ENCODE results near the gene LBR.
"Not testable (repeated sequence)": the region's sequence is repeated elsewhere in the genome, so short reads cannot be mapped to it uniquely, and the experiment has no call there.

The LBR gene

DNA sequence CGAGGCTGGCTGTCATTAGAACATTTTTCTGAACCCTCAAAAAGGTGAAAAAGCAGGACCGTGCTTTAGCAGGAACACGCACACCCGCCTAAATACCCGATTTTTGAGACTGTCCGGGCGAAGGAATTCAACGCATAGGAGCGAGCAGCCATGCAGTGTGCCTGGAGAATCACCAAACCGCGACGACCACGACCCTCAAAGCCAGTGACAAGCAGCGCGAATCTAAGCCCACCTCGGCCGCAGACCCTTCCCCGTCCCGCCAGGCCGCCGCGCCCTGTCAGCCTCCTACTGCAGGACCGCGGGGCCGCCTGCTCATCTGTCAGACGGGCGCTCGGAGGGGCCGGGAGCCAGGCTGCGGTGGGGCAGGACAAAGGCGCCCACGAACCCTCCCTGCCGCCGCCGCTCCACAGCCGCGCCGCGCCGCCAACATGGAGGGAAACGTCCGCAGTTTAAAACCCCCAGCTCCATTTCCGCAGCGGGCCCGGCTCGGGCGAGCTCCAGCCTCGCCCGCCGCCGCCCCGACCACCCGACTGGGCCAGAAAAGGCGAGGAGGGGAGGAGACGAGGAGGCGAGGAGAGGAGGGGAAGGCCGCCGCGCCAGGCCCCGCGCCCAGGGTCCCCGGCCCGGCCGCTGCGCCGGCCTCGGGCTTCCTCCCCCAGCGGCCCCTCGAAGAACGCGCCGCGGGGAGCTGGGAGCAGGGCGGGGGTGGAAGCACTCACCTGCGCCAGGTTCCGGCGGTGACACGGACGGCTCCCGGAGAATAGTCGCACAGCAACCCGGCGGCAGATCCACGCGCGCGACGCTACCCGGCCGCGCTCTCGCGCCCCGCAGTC is at the start of gene LBR:
LBR (minus strand) TSS at position 804 of the 833 bp plus-strand sequence. CDS start 3,963 bp downstream, outside the sequence.
- DNase-seq, result peak in 1 of 2 donors; percentile 29

DNA sequence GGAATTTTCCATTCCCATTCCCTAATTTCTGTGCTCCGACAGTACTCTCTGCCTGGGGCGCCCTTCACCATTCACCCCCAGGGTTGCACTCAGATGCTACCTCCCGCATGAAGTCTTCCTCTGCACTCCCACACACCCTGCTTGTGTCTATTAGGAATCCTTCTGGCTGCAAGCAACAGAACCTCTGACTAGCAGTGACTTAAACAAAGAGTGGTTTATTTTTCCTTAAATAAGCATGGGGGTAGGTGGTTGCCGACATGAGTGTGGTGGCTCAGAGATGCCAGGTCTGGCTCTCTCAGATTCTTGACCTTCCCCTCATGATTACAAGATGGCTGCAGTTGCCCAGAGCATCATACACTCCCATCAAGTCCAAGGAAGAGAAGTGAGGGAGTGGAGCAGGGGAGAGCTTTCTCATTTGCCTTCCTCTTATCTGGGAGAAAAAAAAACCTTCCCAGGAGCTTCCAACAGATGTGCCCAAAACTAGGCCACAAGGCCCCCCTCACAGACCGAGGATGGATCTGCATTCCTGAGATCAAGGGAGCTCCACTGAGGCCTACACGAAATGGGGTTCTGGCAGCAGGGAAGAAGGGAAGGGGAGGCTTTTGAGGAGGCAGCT is 49.6 kb upstream of the LBR start:
- no peak for DNase-seq

DNA sequence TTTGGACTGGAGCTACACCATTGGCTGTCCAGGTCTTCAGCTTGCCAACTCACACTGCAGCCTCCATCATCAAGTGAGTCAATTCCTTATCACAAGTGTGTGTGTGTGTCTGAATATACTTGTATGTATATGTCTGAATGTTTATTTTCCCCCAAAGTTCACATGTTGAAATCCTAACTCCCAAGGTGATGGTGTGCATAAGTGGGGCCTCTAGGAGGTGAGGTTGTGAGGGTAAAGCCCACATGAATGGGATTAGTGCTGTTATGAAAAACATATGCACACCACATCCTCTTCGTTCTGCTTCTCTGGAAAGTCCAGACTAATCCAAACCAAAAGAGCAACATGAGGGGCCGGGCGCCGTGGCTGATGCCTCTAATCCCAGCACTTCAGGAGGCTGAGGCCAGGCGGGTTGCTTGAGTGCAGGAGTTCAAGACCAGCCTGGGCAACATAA is 48.7 kb upstream of the LBR start:
- DNase-seq, result no peak

GRCh38 chr1:225476100-225476511 is 48.3 kb upstream of the LBR start:
- DNase-seq, result no peak

GRCh38 chr1:225474986-225475820 is 47.4 kb upstream of the LBR start:
- DNase-seq, result peak; percentile 52 to 66

GRCh38 chr1:225474439-225474985 is 46.7 kb upstream of the LBR start:
- no peak for DNase-seq

- not testable (repeated sequence) for DNase-seq
Measured at GRCh38 chr1:225473676-225474438, 46.0 kb upstream of the LBR start.

- not testable (repeated sequence) for DNase-seq
Measured at GRCh38 chr1:225473266-225473665, 45.4 kb upstream of the LBR start.

DNA sequence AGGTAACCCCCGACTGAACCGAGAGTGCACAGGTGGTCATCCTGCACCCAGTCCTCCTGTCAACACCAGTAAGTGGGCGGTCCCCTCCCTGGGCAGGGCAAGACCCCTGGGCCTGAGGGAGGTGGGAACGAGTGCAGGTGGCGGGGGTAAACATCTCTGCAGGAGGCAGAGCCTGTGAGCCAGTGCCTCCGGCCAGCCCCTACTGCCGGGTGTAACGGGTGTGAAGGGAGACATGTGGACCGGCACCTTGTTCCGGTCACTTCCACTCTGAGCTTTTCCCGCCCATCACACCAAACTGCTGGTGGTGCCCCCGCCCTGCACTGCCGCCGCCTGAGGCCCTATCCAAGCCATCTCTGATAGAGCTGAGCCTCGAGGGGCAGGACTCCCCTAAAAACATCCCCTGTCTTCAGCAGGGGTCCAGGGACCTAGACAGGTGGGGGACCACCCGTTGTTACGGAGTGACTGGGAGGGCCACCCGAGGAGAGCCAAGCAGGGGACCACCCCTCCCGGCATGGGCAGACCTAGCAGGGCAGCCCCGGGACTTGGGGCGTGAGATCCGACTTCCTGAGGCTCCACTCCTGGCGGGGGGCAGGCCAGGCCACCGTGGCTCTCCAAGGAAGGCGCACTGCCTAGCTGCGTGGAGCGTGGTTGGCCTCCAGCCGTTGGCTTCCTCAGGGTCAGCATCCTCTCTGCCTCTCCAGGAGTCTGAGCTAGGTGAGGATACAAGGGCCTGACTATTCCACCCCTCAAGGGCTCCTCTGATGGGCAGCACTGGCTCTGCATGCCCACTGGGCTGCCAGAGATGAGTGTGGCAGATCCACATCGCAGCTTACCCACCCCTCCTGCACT is 43.8 kb upstream of the LBR start:
- no peak for DNase-seq

DNA sequence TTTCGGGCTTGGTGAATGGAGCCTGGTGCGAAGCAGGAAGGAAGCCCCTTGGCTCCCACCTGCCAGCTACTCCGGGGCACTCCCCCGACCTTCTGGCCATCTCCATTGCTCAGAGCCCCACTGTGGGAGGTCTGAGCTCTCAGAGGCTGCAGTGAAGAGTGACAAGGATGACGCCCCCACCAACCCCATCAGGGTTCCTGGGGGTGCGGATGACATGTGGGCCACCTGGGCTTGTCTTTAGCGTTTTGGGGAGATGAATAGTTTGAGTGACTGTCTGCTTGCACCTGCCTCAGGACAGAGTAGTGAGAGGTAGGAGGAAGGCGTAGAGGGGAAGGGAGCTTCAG is 43.2 kb upstream of the LBR start:
- DNase-seq, result no peak

DNA sequence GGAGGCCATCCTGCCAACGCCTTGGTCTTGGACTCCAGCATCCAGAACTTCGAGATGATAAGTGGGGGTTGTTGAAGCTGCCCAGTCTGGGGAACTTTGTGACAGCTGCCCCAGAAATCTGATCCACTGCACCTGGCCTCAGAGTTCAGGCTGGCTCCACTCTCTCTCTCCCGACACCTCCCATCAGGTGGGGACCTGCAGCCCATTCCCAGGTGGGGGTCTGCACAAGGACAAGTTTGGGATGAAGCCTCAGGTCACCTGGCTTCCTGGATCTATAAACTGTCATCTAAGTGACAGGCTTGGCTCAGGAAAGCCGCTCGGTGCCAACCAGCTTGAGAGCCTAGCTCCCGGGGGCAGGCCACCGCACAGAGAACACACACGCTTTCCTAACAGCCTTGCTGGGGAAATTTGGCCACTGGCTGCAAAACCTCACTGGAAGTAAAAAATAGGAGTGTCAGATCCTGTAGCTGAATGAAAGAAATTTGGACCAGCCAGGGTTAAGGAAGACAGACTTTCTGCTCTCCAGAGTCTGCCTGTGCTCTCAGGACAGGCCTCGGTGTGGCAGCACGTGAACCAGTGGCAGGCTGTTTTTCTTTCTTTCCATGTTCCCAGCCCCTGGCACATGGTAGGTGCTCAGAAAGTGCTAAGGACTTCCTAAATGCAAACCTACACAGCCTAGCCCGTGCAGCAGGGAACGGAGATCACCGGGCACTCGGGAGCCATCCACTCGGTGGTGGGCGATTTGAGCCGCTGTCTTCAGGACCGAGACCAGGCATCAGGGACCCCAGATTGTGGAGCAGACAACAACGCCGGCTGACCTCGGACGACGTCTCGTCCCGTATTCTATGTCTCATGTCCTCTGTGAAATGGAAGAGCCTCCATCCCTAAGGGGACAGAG is 42.6 kb upstream of the LBR start:
- no peak for DNase-seq

DNA sequence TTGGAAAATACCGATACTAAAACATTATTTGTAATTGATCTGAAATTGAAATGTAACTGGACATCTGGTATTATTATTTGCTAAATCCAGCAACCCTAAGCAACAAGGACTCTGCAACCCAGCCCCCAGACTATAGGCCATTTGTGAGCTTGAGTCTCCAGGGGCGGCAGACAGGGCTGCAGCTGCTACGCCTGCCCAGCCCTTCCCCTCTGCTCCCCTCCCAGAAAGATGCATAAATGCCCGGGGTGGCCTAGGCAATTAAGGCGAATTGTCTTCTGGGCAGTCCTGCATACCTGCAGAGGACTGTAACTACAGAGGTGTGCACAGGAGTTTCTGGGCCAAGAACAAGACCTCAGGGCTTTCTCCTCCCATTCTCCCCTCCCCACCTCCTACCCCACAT is 41.2 kb upstream of the LBR start:
- no peak for DNase-seq

GRCh38 chr1:225468270-225469020 is 40.6 kb upstream of the LBR start:
- DNase-seq, result no peak

DNA sequence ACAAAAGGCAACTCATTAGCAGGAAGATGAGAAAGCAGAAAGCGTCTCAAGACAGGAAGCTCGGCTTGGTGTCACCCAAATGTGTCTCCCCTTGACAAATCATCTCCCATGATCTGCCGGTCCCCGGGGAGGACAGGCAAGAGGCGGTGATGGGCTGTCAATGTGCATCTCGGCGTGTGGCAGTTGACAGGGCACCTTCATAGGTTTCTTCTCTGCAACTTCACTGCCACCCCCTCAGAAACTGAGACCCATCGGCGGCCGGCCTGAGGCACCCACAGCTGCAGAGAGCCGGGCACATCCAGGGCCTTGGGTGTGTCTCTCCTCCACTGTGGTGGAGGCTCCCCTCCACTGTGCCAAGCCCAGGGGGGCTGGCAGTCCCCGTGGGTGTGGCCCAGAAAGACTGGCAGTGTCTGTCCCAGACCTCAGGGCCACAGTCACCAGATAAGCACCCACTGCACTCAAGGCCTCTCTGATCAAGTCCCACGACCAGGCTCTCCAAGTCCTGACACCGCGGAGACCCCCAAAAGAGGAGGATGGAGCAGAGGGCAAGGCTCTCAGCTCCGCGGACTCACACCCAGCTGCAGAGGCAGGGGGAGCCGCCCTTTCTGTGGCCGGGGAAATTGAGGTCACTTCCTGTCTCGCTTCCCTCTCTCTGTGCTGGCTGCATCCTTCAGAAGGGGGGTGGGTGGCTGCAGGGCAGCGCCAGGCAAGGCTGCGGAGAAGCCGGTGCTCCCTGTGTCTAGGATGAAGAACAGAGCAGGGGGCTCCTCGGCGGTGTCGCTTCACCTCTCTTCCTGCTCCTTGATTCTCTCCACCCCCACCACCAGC is 39.6 kb upstream of the LBR start:
- peak; percentile 73 to 74 for DNase-seq

DNA sequence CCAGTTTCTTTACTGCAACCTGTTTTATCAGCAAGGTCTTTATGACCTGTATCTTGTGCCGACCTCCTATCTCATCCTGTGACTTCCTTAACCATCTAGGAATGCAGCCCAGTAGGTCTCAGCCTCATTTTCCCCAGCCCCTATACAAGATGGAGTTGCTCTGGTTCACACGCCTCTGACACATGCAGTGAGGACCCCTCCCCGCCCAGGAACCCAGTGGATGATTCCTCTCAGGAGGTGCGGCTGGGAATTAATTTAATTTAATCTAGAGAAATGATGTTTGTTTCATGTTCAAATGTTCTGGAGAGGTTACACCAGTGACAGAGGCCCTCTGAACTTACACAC is 39.0 kb upstream of the LBR start:
- no peak for DNase-seq

- DNase-seq, result no peak
Measured at GRCh38 chr1:225465793-225466517, 38.1 kb upstream of the LBR start.

- DNase-seq, result no peak
Measured at GRCh38 chr1:225464851-225465792, 37.3 kb upstream of the LBR start.
